Lower leg skin (tissue), 4 donors: ENCODE results near the gene GPR161. TPM values are rescaled to one million over a fixed set of nuclear protein-coding genes. Genes with fewer than 3 reads are reported as not detected.
A peak's percentile ranks its signal among the peaks of the same experiment; 100 is the strongest.

ENCODE experiments used
- DNase-seq, 2 donors: peaks; one replicate each; pipeline ENCODE4 v3.0.0-alpha.2; 2019; ENCODE audit warnings: low spot score in 2 of 2
- H3K4me3 ChIP-seq: fragments of 200-600 bp; sonication (generic); 2 replicates; pipeline ENCODE4 v1.5.1; 2017; ENCODE audit warnings: mild to moderate bottlenecking, low read depth; ENCODE audit not compliant: poor library complexity, severe bottlenecking
- CTCF ChIP-seq, 3 donors: fragments of 450-650 bp; IDR thresholded peaks; one replicate each; pipeline ENCODE4 v1.5.1; 2016; ENCODE audit warnings: antibody characterized with exemption in 3 of 3, mild to moderate bottlenecking in 3 of 3, moderate library complexity in 2 of 3
- POLR2A ChIP-seq, 2 donors: fragments of 450-650 bp; IDR thresholded peaks; one replicate each; pipeline ENCODE4 v1.6.1; 2016 to 2017; ENCODE audit warnings: antibody characterized with exemption in 2 of 2, mild to moderate bottlenecking in 1 of 2, moderate library complexity in 1 of 2
- WGBS, 2 donors: methylation state at CpG; one replicate each; pipeline ENCODE4 v1.1.5; 2018; 5-methylcytosine and 5-hydroxymethylcytosine counted together
- intact Hi-C: fragments of 100-400 bp; cut with DNase I; formaldehyde crosslinking; loops from one replicate; pipeline ENCODE4 v1.15.0; 2023; ENCODE audit warnings: low total_unique reads
- total RNA-seq, 4 donors: library from RNA; depleted of rRNA; stranded (reverse); fragments of >200 nt; gene quantifications; one replicate each; pipeline ENCODE4 v1.1.0, GENCODE V29; 2016

GPR161 gene
- total RNA-seq, 4 donors from 2014 or later: 0.97 to 5.9 (median 1.6) TPM

GRCh38 chr1:168127503-168127902, 9.2 kb downstream of the GPR161 start:
- 91 to 92% methylated on average over 2 of the region's 2 CpGs for WGBS, 2 donors
- intact Hi-C loops: no loop called here
- H3K4me3 ChIP-seq: no peak overlapping the region
- no peak for DNase-seq
- TF ChIP-seq POLR2A (IDR thresholded peaks at IDR 0.05) (no peak), CTCF (IDR thresholded peaks at IDR 0.05) (no peak)

- 85 to 88% methylated on average over 1 of the region's 1 CpG for WGBS, 2 donors
- intact Hi-C loops: no loop called here
These were observed 11.7 kb downstream of the GPR161 start for GRCh38 chr1:168125051-168125450.

DNA sequence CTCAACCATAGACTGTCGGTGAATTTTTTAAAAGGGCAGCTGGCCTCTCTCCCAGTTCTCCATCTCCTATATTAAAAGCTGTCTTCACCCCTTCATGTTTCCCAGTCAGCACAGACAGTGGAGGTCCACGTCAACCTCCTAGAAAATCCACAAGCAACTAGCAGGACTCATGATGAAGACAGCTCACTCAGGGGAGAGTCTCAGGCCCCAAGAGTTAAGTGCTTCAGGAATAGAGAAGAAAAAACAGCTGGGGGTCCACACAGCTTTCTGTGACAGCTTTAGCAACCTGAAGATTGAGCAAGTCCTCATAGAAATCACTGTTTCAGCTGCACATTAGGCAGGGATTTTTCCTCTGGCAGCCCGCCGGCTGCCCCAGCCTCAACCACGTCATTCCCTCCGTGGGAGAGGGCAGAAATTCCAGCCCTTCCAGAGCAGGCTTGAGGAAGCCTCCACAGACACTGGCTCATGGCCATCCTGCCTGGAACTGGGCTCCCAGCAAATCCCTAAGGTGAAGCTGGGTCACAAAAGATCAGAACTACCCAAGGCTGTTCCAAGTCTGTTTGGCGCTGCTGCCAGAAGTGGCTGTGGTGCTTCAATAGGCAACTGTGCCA, 15.2 kb downstream of the GPR161 start:
- WGBS, 2 donors: 17% methylated on average over 6 to 7 of the region's 7 CpGs
- peak; percentile 33 to 90 for DNase-seq
- TF ChIP-seq POLR2A (IDR thresholded peaks at IDR 0.05) (no peak), CTCF (IDR thresholded peaks at IDR 0.05) (no peak)
- no peak overlapping the region for H3K4me3 ChIP-seq
- intact Hi-C loops: no loop called here

More at GRCh38 chr1:168125051-168125450, 11.7 kb downstream of the GPR161 start:
- no peak overlapping the region for H3K4me3 ChIP-seq
- no peak for TF ChIP-seq CTCF (IDR thresholded peaks at IDR 0.05)
- no peak for TF ChIP-seq POLR2A (IDR thresholded peaks at IDR 0.05)
- DNase-seq: no peak

DNA sequence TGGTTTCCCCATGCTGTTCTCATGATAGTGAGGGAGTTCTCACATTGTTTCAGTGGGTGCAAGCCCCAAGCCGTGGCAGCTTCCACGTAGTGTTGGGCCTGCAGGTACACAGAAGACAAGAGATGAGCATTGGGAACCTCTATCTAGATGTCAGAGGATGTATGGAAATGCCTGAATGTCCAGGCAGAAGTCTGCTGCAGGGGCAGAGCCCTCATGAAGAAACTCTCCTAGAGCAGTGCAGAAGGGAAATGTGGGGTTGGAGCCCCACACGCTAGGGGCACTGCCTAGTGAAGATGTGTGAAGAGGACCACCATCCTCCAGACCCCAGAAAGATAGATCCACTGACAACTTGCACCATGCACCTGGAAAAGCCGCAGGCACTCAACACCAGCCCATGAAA, 17.0 kb downstream of the GPR161 start:
- 95 to 100% methylated on average over 4 of the region's 4 CpGs for WGBS, 2 donors
- no peak for DNase-seq
- no peak overlapping the region for H3K4me3 ChIP-seq
- TF ChIP-seq POLR2A (IDR thresholded peaks at IDR 0.05) (no peak), CTCF (IDR thresholded peaks at IDR 0.05) (no peak)
- intact Hi-C loops: no loop called here

GRCh38 chr1:168116327-168116799, 20.4 kb downstream of the GPR161 start:
- 55 to 58% methylated on average over 6 of the region's 6 CpGs for WGBS, 2 donors
- intact Hi-C loops: no loop called here

More at GRCh38 chr1:168116327-168116799, 20.4 kb downstream of the GPR161 start:
- DNase-seq: peak in 1 of 2 donors; percentile 65
- no peak overlapping the region for H3K4me3 ChIP-seq
- TF ChIP-seq CTCF (IDR thresholded peaks at IDR 0.05): no peak
- TF ChIP-seq POLR2A (IDR thresholded peaks at IDR 0.05): no peak
